ENCODE results near the gene CACNB4. TPM values are rescaled to one million over a fixed set of nuclear protein-coding genes. Genes with fewer than 3 reads are reported as not detected.

CACNB4 gene
- total RNA-seq, 1 experiment from 2014 or later = 0.17 TPM

GRCh38 chr2:152088006-152088405 is 10.8 kb downstream of the CACNB4 start:
- DNase-seq (ENCODE audit: low read depth) = no peak

- no peak for DNase-seq (ENCODE audit: low read depth)
These were observed 12.6 kb downstream of the CACNB4 start for GRCh38 chr2:152086231-152086630.

- DNase-seq (ENCODE audit: low read depth) = no peak
These were observed 14.8 kb downstream of the CACNB4 start for GRCh38 chr2:152084076-152084475.

GRCh38 chr2:152083202-152083875 is 15.5 kb downstream of the CACNB4 start:
- DNase-seq (ENCODE audit: low read depth) = no peak

GRCh38 chr2:152078662-152079061 is 20.2 kb downstream of the CACNB4 start:
- no peak for DNase-seq (ENCODE audit: low read depth)

GRCh38 chr2:152078023-152078422 is 20.8 kb downstream of the CACNB4 start:
- no peak for DNase-seq (ENCODE audit: low read depth)

GRCh38 chr2:152075461-152076050 is 23.3 kb downstream of the CACNB4 start:
- DNase-seq (ENCODE audit: low read depth) = no peak

- DNase-seq (ENCODE audit: low read depth) = no peak
These were observed 26.8 kb downstream of the CACNB4 start for GRCh38 chr2:152072011-152072410.

- DNase-seq (ENCODE audit: low read depth) = no peak
These were observed 27.3 kb downstream of the CACNB4 start for GRCh38 chr2:152071518-152071917.

GRCh38 chr2:152071092-152071491 is 27.8 kb downstream of the CACNB4 start:
- DNase-seq (ENCODE audit: low read depth) = no peak

GRCh38 chr2:152068226-152068625 is 30.6 kb downstream of the CACNB4 start:
- no peak for DNase-seq (ENCODE audit: low read depth)

GRCh38 chr2:152067823-152068222 is 31.0 kb downstream of the CACNB4 start:
- DNase-seq (ENCODE audit: low read depth) = no peak

GRCh38 chr2:152065945-152066344 is 32.9 kb downstream of the CACNB4 start:
- DNase-seq (ENCODE audit: low read depth) = no peak

GRCh38 chr2:152064001-152064400 is 34.8 kb downstream of the CACNB4 start:
- no peak for DNase-seq (ENCODE audit: low read depth)

- no peak for DNase-seq (ENCODE audit: low read depth)
These were observed 35.4 kb downstream of the CACNB4 start for GRCh38 chr2:152063325-152063924.

GRCh38 chr2:152062125-152063091 is 36.4 kb downstream of the CACNB4 start:
- DNase-seq (ENCODE audit: low read depth) = peak; percentile 7

GRCh38 chr2:152061383-152061782 is 37.5 kb downstream of the CACNB4 start:
- DNase-seq (ENCODE audit: low read depth) = no peak

- DNase-seq (ENCODE audit: low read depth) = no peak
These were observed 40.2 kb downstream of the CACNB4 start for GRCh38 chr2:152058655-152059054.

GRCh38 chr2:152056418-152056817 is 42.4 kb downstream of the CACNB4 start:
- peak; percentile 4 for DNase-seq (ENCODE audit: low read depth)

- DNase-seq (ENCODE audit: low read depth) = peak; percentile 65
These were observed 43.3 kb downstream of the CACNB4 start for GRCh38 chr2:152055366-152056108.

GRCh38 chr2:152054593-152054992 is 44.3 kb downstream of the CACNB4 start:
- DNase-seq (ENCODE audit: low read depth) = peak; percentile 57
